Measurements from ENCODE around the gene OTOF.

Gene OTOF

DNA sequence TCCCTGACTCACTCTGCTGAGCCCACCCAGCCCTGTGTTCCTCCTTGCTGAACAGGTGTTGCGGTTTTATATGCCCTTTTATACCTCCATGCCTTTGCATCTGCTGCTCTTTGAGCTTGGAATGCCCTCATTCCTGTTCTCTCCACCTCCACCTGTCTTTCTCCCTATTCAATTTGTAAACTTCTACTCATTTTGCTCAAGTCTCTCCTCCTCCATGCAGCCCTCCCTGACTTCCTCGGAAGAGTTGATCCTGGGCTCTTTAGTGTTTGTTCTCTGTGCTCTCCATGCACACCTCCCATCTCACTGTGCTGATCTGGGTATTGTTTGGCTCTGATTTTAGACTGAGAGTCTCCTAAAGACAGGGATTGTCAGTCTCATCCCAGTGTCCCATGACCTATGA is 7.2 kb upstream of the OTOF start:
- H3K9ac ChIP-seq: no peak overlapping the region
- no peak overlapping the region for H3K27ac ChIP-seq
- no peak overlapping the region for H3K4me2 ChIP-seq
- no peaks in the 10 kb centered on the region for H3K36me3 ChIP-seq
- no peaks in the 10 kb centered on the region; a peak in 1 of 22 replicates for H4K20me1 ChIP-seq
- no peaks in the 10 kb centered on the region for H3K9me3 ChIP-seq (replicated peaks in 1 of 11)
- peaks cover 0 to 18% (median 11%) of the 10 kb centered on the region in 10 experiments; a peak in 13 of 20 replicates for H3K4me1 ChIP-seq
- TF ChIP-seq Cebpa-rat (IDR thresholded peaks at IDR 0.05): no peak
- H3K27me3 ChIP-seq: no peaks in the 10 kb centered on the region
- H3K4me3 ChIP-seq: no peak overlapping the region

DNA sequence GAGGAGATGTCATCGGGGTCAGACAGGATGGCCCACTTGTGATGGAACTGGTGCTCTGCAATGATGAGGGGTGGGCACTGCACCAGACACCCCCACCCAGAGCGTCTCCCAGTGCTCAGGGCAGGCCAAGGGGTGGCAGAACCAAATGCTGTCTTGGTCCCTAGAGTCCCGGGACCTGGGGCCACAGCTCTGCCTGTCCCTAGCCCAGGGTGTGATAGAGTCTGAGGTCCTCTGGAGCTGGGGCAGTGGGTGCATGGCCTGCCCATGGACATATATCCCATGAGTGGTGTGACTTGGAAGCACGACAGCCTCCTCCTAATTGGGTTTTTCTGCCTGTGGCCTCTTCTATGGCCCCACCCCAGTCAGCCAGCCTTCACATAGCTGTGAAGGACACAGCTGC is 6.7 kb upstream of the OTOF start:
- H3K4me1 ChIP-seq: peaks cover 0 to 18% (median 11%) of the 10 kb centered on the region in 10 experiments; a peak in 13 of 20 replicates
- no peaks in the 10 kb centered on the region for H3K9me3 ChIP-seq (replicated peaks in 1 of 11)
- no peak for TF ChIP-seq Cebpa-rat (IDR thresholded peaks at IDR 0.05)
- H4K20me1 ChIP-seq: no peaks in the 10 kb centered on the region; a peak in 1 of 22 replicates
- H3K9ac ChIP-seq: no peak overlapping the region
- H3K4me2 ChIP-seq: peak overlapping the region in 1 of 11 experiments; percentile 23; a peak in 2 of 22 replicates
- H3K36me3 ChIP-seq: no peaks in the 10 kb centered on the region
- H3K27me3 ChIP-seq: no peaks in the 10 kb centered on the region
- no peak overlapping the region for H3K27ac ChIP-seq
- H3K4me3 ChIP-seq: no peak overlapping the region

- Histone ChIP-seq H3K4me2 (peak overlapping the region in 2 of 11 experiments; percentile 14 to 23; a peak in 2 of 22 replicates), H3K4me3 (no peak overlapping the region), H3K4me1 (peaks cover 0 to 18% (median 11%) of the 10 kb centered on the region in 10 experiments; a peak in 13 of 20 replicates), H4K20me1 (no peaks in the 10 kb centered on the region; a peak in 1 of 22 replicates), H3K27ac (no peak overlapping the region), H3K27me3 (no peaks in the 10 kb centered on the region), H3K9ac (no peak overlapping the region), H3K9me3 (replicated peaks in 1 of 11) (no peaks in the 10 kb centered on the region), H3K36me3 (no peaks in the 10 kb centered on the region)
- no peak for TF ChIP-seq Cebpa-rat (IDR thresholded peaks at IDR 0.05)
Observed at GRCh38 chr2:26483957-26484565, 6.1 kb upstream of the OTOF start.

DNA sequence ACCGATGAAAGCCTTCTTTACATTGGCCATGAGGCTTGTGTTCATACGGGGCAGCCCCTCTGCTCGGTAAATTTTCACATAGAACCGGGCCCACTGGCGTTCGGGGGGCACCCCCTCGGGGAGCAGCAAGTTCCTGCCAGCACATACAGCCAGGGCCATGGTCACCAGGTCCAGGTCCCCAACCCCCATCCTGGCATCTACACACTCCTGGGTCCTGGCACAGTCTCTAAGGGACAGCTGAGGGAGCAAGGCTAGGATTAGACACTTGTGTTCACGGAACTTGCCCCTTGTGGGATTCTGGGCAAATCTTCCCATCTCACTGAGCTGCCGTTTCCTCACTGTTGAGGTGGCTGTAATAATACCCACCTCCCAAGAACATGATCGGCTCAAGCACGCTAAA is 5.6 kb upstream of the OTOF start:
- H3K27ac ChIP-seq: no peak overlapping the region
- peaks cover 0 to 18% (median 11%) of the 10 kb centered on the region in 10 experiments; a peak in 13 of 20 replicates for H3K4me1 ChIP-seq
- no peak overlapping the region for H3K4me2 ChIP-seq
- H3K9ac ChIP-seq: no peak overlapping the region
- no peaks in the 10 kb centered on the region for H3K27me3 ChIP-seq
- H4K20me1 ChIP-seq: no peaks in the 10 kb centered on the region; a peak in 1 of 22 replicates
- H3K9me3 ChIP-seq (replicated peaks in 1 of 11): no peaks in the 10 kb centered on the region
- H3K4me3 ChIP-seq: no peak overlapping the region
- TF ChIP-seq Cebpa-rat (IDR thresholded peaks at IDR 0.05): no peak
- no peaks in the 10 kb centered on the region for H3K36me3 ChIP-seq

- TF ChIP-seq Cebpa-rat (IDR thresholded peaks at IDR 0.05): no peak
- no peak overlapping the region for H3K9ac ChIP-seq
- H3K27ac ChIP-seq: no peak overlapping the region
- no peaks in the 10 kb centered on the region; a peak in 1 of 22 replicates for H4K20me1 ChIP-seq
- H3K4me2 ChIP-seq: no peak overlapping the region
- no peak overlapping the region for H3K4me3 ChIP-seq
- H3K9me3 ChIP-seq (replicated peaks in 1 of 11): no peaks in the 10 kb centered on the region
- H3K27me3 ChIP-seq: no peaks in the 10 kb centered on the region
- no peaks in the 10 kb centered on the region for H3K36me3 ChIP-seq
- peaks cover 0 to 22% (median 15%) of the 10 kb centered on the region in 10 experiments; a peak in 17 of 20 replicates for H3K4me1 ChIP-seq
Observed at GRCh38 chr2:26483027-26483326, 5.1 kb upstream of the OTOF start.

DNA sequence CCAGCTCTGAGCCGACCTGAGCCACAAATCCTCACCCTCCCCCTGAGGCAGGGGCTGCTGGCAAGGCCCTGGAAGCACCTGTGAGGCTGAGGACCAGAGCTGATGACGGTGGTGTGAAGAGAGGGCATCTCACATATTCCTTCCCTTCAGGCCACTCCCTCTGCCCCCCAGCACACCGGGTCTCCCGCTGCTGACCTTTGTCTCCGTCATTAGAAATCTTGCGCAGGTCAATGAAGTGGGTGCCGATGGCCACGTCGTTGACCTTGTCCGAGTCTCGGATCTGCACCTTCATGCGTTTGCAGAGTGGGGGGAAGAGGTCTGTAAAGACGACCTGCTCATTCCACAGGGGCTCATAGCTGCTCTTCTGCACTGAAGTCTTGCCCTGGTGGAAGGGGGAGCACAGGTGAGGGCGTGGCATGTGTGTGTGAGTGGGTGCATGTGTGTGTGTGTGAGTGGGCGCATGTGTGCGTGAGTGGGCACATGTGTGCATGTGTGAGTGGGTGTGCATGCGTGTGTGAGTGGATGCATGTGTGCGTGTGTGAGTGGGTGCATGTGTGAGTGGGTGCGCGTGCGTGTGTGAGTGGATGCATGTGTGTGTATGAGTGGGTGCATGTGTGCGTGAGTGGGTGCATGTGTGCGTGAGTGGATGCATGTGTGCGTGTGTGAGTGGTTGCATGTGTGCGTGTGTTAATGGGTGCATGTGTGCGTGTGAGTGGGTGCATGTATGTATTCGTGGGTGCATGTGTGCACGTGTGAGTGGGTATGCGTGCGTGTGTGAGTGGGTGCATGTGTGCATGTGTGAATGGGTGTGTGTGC is 4.5 kb upstream of the OTOF start:
- no peak overlapping the region for H3K4me2 ChIP-seq
- H4K20me1 ChIP-seq: no peaks in the 10 kb centered on the region; a peak in 1 of 22 replicates

GRCh38 chr2:26481706-26482105 is 3.8 kb upstream of the OTOF start:
- H3K9ac ChIP-seq: no peak overlapping the region

More for the DNA sequence above, 4.5 kb upstream of the OTOF start:
- no peak overlapping the region for H3K4me3 ChIP-seq
- no peak overlapping the region for H3K9ac ChIP-seq
- TF ChIP-seq Cebpa-rat (IDR thresholded peaks at IDR 0.05): no peak
- H3K27me3 ChIP-seq: no peaks in the 10 kb centered on the region
- H3K36me3 ChIP-seq: no peaks in the 10 kb centered on the region
- no peaks in the 10 kb centered on the region for H3K9me3 ChIP-seq (replicated peaks in 1 of 11)
- peaks cover 2 to 25% (median 20%) of the 10 kb centered on the region in 10 experiments; a peak in 19 of 20 replicates for H3K4me1 ChIP-seq
- H3K27ac ChIP-seq: no peak overlapping the region

GRCh38 chr2:26480566-26481423 is 2.9 kb upstream of the OTOF start:
- Histone ChIP-seq H3K4me1 (peaks cover 6 to 27% (median 20%) of the 10 kb centered on the region in 10 experiments; a peak in 17 of 20 replicates), H3K27ac (no peak overlapping the region), H4K20me1 (no peaks in the 10 kb centered on the region; a peak in 1 of 22 replicates), H3K36me3 (no peaks in the 10 kb centered on the region), H3K9me3 (replicated peaks in 1 of 11) (no peaks in the 10 kb centered on the region), H3K4me3 (no peak overlapping the region), H3K27me3 (no peaks in the 10 kb centered on the region), H3K9ac (no peak overlapping the region), H3K4me2 (no peak overlapping the region)
- TF ChIP-seq Cebpa-rat (IDR thresholded peaks at IDR 0.05): no peak

More at GRCh38 chr2:26481706-26482105, 3.8 kb upstream of the OTOF start:
- no peak overlapping the region for H3K4me3 ChIP-seq
- no peaks in the 10 kb centered on the region for H3K27me3 ChIP-seq
- no peaks in the 10 kb centered on the region for H3K9me3 ChIP-seq (replicated peaks in 1 of 11)
- H3K4me1 ChIP-seq: peaks cover 6 to 27% (median 20%) of the 10 kb centered on the region in 10 experiments; a peak in 17 of 20 replicates
- H3K27ac ChIP-seq: no peak overlapping the region
- H3K4me2 ChIP-seq: no peak overlapping the region
- TF ChIP-seq Cebpa-rat (IDR thresholded peaks at IDR 0.05): no peak
- no peaks in the 10 kb centered on the region for H3K36me3 ChIP-seq
- no peaks in the 10 kb centered on the region; a peak in 1 of 22 replicates for H4K20me1 ChIP-seq

Data from BLaER1 treated with 17β-estradiol and CSF1 and Interleukin-3, amounts not matched to agents 10 nM and 100 nM (cell line).